Left cardiac atrium (tissue), 4 donors: ENCODE results near the gene TNFRSF1A. TPM values are rescaled to one million over a fixed set of nuclear protein-coding genes. Genes with fewer than 3 reads are reported as not detected.
A peak's percentile ranks its signal among the peaks of the same experiment; 100 is the strongest.
"Not testable (repeated sequence)": the region's sequence is repeated elsewhere in the genome, so short reads cannot be mapped to it uniquely, and the experiment has no call there.

Experiments
- ATAC-seq, 2 donors: fragments of 200-7000 bp; cut with Tn5 transposase; one replicate each; pipeline ENCODE4 v1.9.1; 2020; ENCODE audit warnings: mild to moderate bottlenecking in 2 of 2, moderate library complexity in 2 of 2
- DNase-seq: peaks from one replicate; pipeline ENCODE4 v3.0.0-alpha.2; 2020
- intact Hi-C, 2 donors: fragments of 100-400 bp; cut with DNase I; formaldehyde crosslinking; loops; one replicate each; pipeline versions ENCODE4 v1.14.1 to v1.15.1; 2022 to 2023
- total RNA-seq, 2 donors: library from RNA; stranded (reverse); fragmentation: NEBNext Ultra II Directional; extraction: Animal tissue kit (Norgen Biotek cat#: 25700); gene quantifications; one replicate each; pipeline ENCODE4 v1.2.1, GENCODE V29; 2021
- donor health status: DM: no; HTN: yes; CAD: no.
- donor health status: DM: no; HTN: yes; CAD: no; lungs with severe emphysema.
- donor health status: DM: yes; HTN: yes; CAD: no.
- donor health status: Dilated cardiomyopathy.

TNFRSF1A gene
- total RNA-seq, 2 donors from 2014 or later, result 89.6 to 117 TPM

DNA sequence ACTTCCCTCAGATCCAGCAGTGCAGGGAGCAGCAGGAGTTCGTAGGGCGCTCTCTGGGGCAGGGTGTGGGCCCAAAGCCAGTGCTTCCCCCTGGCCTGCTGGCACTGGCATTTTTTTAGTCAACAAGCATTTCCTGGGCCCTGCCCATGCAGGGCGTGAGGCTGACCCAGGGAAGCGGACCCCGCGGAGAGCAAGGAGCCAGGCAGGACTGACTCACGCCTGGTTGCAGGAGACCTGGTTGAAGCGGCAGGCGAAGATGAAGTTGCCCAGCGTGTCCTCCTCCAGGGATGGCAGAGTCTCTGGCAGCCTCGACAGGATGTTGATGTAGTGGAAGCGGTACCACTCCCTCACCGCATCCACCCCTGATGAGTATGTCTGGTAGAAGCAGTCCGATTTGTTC lies 20.0 kb upstream of the TNFRSF1A start:
- intact Hi-C loops, result no loop called here
- DNase-seq (peak; percentile 66), ATAC-seq (peak; percentile 3 to 55)

DNA sequence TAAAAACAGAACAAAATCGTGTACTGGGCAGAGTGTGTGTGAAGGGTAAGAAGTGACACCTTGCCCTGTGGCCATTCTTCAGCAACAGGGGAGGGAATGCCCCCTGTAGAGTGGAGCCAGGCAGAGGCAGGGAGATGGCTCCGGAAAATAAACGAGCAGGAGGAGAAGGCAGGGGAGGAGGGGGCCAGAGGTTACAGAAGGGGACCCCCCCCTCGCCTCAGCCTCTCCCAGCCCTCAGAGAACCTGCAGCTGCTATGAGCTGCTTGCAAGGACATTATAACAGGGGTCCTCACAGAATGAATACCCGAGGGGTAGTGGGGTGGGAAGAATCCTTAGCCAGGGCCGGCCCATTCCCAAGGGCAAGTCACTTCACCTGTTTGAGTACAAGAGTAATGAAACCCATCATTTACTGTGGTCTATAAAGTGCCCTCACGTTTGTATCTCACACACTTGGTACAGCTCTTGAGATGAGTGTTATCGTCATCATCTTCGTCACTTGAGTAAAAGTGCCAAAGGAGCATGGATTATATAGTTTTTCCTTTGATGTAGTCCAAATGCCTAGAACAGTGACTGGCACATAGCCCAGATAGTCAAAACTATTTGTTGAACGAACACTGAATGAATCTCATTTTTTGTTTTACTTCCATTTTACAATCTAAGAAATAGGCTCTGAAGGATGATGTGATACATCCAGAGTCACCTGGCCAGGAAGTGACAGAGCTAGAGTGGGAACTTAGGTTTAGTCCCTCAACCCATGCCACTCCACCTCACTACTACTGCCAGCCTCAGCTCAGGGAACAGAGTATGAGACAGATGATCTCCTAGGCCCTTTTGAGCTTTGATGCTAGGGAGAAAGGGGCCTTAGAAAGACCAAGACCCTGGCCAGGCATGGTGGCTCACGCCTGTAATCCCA lies 19.0 kb upstream of the TNFRSF1A start:
- ATAC-seq (no peak), DNase-seq (no peak)
- intact Hi-C loops, result no loop called here

DNA sequence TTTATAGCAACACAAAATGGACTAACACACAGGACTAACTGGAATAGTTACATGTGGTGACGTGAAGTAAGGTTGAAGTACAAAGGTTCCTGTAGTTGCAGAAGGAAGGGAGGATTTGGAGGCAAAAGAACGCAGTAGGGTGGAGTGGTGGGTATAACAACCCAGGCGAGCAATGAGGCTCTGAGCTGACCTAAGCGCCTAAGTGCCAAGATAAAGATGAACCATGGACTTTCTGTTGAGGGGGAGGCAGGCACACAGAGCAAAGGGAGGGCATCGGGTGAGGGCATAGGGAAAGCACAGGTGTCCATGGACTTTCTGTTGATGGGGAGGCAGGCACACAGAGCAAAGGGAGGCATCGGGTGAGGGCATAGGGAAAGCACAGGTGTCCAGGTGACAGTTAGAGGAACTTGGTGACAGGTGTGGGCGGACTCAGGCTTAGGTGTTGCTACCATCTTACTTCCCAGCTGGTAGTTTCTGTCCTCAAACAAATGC lies 18.2 kb upstream of the TNFRSF1A start:
- ATAC-seq, result no peak
- intact Hi-C loops, result no loop called here
- DNase-seq, result no peak

DNA sequence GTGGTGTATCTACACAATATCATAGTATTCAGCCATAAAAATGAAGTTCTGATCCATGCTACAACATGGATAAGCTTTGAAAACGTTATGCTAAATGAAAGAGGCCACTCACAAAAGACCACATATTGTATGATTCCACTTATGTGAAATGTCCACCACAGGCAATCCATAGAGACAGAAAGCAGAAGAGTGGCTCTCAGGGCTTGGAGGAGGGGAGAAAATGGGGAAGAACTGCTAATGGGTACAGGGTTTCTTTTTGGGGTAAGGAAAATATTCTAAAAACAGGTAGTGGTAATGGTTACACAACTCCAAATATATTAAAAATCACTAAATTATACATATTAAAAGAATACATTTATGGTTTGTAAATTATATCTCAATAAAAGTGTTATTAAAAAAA lies 17.0 kb upstream of the TNFRSF1A start:
- intact Hi-C loops, result no loop called here
- ATAC-seq (no peak), DNase-seq (no peak)

DNA sequence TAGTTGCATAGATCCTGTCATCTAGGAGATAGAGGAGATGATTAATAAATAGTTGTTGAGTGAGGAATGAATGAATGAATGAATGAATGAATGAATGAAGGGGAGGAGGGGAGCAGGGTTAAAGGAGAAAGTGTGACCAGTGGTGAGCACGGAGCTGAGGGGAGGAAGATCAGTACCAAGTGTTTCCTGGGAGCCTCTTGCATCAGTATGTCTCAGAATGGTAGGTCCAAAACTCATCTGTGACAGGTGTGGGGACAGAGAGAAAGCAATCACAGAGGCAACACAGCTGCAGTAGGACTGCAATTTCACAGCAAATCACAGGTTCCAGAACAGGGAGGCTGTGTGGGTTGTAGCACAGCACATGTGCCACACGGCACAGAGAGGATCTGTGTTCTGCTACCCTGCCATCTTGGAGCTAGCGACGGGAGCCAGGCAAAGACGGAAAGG lies 14.5 kb upstream of the TNFRSF1A start:
- DNase-seq (no peak), ATAC-seq (no peak)
- intact Hi-C loops, result no loop called here

DNA sequence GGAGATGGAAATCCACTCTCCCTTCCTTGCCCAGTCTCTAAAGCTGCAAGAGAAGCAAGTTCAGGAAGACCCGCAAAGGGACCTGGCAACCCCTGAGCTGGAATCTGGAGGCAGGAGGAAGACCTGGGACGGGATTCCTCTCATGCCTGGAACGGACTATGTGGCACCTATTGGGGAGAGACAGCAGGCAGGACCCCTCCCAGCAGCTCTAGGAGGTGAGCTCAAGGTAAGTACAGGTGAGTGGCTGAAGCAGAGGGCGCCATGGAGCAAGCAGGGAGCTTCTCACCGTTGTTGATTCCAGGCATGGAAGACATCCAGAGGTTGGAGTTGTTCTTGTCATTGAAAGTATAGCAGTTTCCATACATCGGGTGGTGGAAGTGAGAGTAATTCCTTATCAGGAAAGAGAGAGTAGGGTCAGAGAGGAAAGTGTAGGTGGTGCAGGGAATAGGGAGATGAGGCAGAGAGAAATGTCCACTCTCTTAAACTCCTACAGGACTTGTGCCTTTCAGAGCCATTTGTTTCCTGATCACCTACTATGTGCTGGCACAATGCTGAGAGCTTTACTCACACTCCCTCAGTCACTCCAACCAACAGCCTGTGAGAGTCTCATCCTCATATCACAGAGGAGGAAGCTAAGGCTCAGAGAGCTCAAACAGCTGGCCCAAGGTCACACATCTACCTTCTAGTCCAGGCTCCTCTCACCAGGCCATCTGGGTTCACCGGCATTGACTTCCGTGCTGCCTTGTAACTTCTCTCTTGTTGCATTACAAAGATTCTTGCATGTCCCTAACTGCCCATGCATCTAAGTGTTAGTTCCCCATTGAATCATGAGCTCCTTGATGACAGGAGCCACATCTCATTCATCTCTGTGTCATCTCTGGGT lies 13.9 kb upstream of the TNFRSF1A start:
- intact Hi-C loops, result no loop called here
- peak in 1 of 2 donors; percentile 27 for ATAC-seq
- DNase-seq, result no peak

DNA sequence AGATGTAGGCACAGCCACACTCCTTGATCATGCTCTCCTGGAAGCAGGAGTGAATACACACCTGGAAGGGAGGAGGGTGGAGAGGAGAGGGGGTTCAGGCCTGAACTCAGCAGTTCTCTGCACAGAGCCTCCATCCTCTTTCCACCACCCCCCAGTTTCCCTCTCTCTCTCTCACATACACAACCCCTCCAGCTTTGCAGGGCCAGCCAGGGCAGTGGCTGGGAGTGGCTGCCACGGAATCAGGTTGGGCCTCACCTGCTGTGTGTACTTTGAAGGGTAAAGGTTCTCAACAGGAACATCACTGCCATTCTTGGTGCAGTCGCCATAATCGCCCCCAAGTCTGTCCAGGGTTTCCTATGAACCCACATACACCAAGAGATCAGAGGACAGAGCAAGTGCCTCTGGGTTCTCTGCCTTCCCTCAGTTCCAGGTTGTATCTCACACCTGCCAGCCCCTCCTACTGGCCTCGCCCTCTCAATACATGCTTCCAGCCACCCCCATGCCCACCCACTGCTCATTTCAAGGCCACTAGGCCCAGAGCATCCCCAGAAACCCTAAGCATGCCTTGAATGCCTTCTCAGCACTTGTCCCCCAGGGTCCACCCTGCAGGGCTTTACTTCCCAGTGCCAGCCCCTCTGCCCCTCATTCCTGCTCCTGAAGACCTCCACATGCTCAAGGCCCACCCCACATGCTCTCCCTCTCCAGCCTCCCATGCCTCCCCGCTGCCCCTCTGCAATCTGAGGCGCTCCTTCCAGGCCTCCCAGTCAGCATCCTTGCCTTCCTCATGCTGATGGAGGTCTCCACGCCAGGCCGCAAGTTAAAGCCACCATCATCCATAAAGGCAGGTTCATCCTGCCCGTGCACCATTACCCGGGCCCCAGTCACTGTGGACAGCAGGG lies 12.9 kb upstream of the TNFRSF1A start:
- intact Hi-C loops, result no loop called here
- no peak for ATAC-seq
- no peak for DNase-seq

DNA sequence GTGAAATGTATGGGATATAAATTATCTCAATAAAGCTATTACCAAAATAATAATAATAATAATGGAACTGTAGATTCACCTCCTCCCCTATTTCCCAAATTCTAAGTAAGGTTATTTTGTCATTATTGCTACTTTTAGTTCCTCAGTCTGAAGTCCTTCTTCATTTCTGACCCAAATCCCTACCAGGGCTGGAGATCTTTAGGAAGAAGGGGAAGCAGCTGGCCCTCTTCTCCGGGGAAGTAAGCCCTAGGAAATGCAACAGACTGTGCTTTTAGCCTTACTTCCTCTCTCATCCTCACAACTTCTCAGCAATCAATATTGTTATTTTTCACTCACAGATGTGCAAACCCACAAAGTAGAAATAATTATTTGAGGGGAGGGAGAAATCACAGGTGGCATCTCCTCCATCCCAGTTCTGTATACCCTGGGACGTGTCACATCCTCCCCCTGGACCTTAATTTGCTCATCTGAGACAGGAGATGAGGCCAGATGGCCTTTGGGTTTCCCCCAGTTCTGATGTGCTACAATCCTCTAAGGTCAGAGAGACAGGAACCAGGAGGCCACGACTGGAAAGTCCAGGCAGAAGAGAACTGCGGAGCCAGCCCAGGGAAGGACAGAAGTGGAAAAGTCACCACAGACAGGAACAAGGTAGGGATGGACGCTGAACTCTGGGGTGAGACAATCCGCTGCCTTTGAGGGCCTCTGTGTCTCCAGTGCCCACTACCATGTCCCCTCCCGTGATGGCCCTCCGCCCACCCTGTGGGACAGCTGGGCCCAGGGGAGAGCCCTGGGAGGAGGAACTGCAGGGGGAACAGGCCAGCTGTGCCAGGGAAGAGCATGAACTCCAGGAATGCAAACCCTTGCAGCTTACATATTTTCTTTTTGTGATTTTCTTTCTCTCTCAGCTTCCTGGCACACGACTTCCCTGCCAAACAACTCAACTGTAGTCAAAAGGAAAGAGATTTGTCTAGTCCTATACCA lies 10.6 kb upstream of the TNFRSF1A start:
- intact Hi-C loops, result no loop called here
- DNase-seq, result no peak
- ATAC-seq, result peak; percentile 16 to 30

DNA sequence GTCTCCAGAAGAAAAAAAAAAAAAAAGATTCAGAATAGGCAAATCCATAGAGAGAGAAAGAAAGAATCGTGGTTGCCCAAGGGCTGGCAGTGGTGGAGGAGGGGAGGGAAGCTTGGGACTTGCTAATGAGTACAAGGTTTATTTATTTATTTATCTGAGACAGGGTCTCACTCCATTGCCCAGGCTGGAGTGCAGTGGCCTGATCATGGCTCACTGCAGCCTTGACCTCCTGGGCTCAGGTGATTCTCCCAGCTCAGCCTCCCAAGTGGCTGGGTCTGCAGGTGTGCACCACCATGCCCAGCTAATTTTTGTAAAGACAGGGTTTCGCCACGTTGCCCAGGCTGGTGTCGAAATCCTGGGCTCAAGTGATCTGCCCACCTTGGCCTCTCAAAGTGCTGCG lies 9.7 kb upstream of the TNFRSF1A start:
- intact Hi-C loops, result no loop called here
- ATAC-seq, result no peak
- DNase-seq, result no peak

DNA sequence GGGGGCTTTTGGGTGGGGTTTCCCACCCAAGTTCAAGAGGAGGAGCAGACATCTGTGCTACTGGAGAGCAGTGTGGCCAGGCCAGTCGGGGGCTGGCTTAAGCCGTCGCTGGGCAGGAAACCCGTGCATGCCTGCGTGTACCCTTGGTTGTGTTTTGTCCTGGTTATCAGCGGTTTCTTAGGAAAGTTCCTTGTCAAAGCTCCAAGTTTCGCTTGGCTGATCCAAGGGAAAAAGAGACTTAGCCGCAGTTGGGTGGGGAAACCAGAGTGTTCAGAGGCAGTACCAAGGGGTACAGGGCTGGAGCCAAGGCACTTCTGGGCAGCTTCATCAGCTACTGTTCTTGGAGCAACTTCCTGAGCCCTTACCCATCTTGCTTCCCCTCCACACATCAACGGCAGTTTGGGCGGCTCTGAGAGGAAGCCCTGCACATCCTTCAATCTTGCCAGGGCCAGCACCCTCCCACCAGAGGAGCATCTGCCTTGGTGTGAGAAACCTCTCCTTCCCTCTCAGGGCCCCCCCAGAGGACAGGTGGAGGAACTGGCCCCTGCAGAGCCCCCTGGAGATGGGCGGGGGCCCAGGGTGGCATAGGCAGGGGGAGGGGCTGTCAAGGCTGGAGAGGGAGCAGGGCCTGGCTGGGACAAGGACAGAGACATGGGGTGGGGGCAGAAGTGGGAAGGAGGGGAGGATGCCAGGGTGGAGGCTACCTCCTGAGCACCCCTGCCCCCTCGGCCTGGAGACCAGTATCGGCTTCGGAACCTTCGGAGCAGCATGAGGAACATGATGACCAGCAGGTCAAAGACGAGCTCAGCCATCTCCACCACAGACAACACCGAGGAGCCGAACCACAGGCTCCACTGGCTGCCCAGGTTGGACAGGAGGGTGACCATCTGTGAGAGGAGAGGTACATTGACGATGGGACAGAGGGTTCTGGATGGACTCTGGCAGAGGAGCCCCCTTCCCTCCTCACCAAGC lies 5.8 kb upstream of the TNFRSF1A start:
- ATAC-seq (peak; percentile 73 to 77), DNase-seq (peak; percentile 84)
- intact Hi-C loops, result no loop called here

DNA sequence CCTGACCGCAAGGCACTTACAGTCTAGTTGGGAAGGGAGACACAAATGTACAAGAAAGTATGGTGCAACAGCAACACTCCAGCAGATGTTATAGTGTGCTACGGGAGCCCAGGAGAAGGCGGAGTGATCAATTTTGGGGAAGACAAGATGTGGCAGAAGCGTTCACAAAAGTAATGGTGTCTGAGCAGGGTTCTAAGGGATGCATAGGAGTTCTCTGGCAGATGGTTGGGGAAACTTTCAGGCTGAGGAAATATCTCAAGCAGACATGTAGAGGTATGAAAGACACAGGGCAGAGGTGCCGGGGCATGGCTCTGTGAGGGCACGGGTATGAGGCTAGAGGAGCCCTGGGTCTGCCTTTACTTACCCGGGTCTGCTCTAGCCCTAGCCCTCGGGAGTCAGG lies 5.1 kb upstream of the TNFRSF1A start:
- ATAC-seq (no peak), DNase-seq (no peak)
- intact Hi-C loops, result no loop called here

DNA sequence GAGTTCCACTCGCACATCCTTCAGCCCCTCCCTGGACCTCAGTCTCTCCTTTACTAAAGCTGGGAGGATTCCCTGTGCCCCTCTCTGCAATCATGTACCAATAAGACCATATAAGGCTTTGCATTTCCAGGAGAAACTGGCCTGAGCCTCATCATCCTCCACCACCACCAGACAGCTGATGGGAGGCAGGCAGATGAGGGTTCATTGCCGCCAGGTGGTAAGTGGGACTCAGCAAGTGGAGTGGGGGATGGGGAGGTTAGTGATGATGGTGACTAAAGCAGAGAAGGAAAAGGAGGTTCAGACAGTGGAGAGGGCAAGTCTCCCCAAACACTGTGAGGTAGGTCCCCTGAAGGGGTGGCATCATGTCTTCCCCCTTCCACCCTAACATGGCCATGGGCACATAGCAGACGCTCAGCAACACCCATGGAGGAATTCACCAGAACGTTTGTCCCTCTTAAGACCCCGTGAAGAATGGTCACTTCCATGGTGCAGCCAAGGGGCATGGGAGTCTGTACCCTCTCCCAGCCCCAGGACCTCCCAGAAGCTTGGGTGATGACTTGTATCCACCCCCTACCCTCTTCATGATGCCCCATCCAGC lies 4.5 kb upstream of the TNFRSF1A start:
- no peak for DNase-seq
- ATAC-seq, result no peak
- intact Hi-C loops, result no loop called here

DNA sequence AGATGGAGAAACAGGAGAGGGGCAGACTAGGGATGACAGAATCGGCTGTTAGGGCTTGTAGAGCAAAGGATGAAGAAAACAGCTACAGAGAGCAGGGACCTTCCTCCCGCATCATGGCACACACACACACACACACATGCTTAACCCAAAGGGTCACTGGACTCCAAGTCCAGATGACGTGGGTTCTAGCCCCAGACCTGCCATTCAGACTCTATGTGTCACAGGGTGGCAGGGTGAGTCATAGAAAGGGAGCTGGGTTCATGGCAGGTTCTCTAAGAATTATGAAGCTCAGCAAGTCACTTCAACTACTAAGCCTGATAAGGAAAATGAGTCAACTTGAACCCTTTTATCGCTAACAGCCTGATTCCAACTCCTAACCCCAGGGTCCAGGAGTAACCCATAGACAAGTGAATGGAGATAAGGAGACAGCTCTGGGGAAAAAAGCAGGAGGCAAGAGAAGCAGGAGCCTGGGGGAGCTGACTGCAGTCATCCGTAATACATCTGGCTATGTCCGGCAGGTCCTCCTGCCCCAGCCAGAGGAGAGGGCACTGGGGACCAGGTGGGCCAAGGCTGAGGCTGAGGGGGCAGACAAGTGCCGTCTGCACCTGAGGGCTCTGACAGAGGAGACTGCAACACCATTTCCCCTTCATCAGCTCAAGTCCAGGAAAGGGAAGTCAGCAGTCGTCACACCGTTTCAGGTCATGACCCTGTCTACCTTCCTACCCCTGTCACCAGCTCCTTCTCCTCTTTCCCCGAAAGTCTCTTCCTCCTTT lies 3.6 kb upstream of the TNFRSF1A start:
- ATAC-seq (peak in 1 of 2 donors; percentile 43), DNase-seq (peak; percentile 73)
- intact Hi-C loops, result no loop called here

DNA sequence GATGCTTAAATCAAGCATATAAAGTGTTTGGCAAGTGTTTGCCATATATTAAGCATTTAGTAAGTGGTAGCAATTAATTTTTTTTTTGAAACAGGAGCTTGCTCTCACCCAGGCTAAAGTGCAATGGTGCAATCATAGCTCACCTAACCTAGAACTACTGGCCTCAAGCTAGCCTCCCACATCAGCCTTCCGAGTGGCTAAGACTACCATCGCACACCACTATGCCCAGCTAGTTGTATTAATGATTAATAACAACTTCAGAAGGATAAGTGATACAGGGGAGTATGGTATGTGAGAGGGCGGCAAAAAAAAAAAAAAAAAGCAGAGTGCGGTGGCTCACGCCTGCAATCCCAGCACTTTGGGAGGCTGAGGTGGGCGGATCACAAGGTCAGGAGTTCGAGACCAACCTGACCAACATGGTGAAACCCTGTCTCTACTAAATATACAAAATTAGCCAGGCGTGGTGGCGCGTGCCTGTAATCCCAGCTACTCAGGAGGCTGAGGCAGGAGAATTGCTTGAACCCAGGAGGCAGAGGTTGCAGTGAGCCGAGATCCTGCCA lies 2.3 kb upstream of the TNFRSF1A start:
- DNase-seq, intact Hi-C loops, ATAC-seq: not testable (repeated sequence)

DNA sequence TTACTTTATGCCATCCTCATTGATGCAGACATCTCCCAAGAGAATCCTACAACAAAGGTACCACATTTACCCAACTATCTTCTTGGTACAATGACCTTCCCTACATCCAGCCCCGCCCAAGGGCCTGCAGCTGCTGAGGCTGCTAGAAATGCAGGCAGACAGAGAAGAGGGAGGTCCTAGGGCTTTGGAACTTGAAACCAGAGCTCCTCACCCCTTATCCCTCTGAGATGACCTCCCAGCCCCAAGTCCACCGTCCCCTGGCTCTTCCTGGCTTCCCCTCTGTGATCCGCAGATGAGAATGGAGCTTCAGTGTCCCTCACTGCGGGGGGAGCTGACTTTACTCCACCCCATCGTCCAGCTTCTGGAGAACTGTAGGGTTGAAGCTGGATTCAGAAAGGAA lies 1.6 kb upstream of the TNFRSF1A start:
- ATAC-seq (no peak), DNase-seq (no peak)
- intact Hi-C loops, result no loop called here
